HG03575 (cell line): ENCODE measurements around the gene SCO2.

Experiments used
- ATAC-seq: cut with Tn5 transposase; IDR thresholded peaks from one replicate; pipeline ENCODE4 v1.9.1; 2021; ENCODE audit not compliant: unreplicated experiment, insufficient number of reproducible peaks, low FRiP score; ENCODE audit errors: extremely low read depth

The SCO2 gene

GRCh38 chr22:50525104-50525857 lies at the start of gene SCO2:
TSS of gene SCO2 (minus strand) at chr22:50525598. CDS start at chr22:50524411, 1,187 bp downstream.
- no peak for ATAC-seq

- ATAC-seq = no peak
These were observed 49.0 kb upstream of the SCO2 start for GRCh38 chr22:50574383-50574755.

- no peak for ATAC-seq
These were observed 48.3 kb upstream of the SCO2 start for GRCh38 chr22:50573491-50574382.

GRCh38 chr22:50572965-50573364 lies 47.6 kb upstream of the SCO2 start:
- no peak for ATAC-seq

- no peak for ATAC-seq
These were observed 46.1 kb upstream of the SCO2 start for GRCh38 chr22:50571264-50572175.

GRCh38 chr22:50570861-50571260 lies 45.5 kb upstream of the SCO2 start:
- no peak for ATAC-seq

- ATAC-seq = no peak
These were observed 44.6 kb upstream of the SCO2 start for GRCh38 chr22:50569896-50570535.

- no peak for ATAC-seq
These were observed 43.7 kb upstream of the SCO2 start for GRCh38 chr22:50569041-50569459.

- ATAC-seq = no peak
These were observed 43.2 kb upstream of the SCO2 start for GRCh38 chr22:50568626-50569025.

GRCh38 chr22:50567721-50568252 lies 42.4 kb upstream of the SCO2 start:
- no peak for ATAC-seq

GRCh38 chr22:50564289-50564688 lies 38.9 kb upstream of the SCO2 start:
- ATAC-seq = no peak

- ATAC-seq = no peak
These were observed 38.2 kb upstream of the SCO2 start for GRCh38 chr22:50563413-50564160.

GRCh38 chr22:50562523-50563412 lies 37.4 kb upstream of the SCO2 start, which contains the start of gene SYCE3:
TSS of gene SYCE3 (minus strand) at chr22:50562919. CDS start at chr22:50556405, 6,514 bp downstream.
- no peak for ATAC-seq

- ATAC-seq = no peak
These were observed 36.3 kb upstream of the SCO2 start for GRCh38 chr22:50561401-50562358.

GRCh38 chr22:50560034-50560433 lies 34.6 kb upstream of the SCO2 start:
- ATAC-seq = no peak

GRCh38 chr22:50556703-50557102 lies 31.3 kb upstream of the SCO2 start:
- no peak for ATAC-seq
